ENCODE data around the gene TRNAU1AP. TPM values are rescaled to one million over a fixed set of nuclear protein-coding genes. Genes with fewer than 3 reads are reported as not detected.

TRNAU1AP gene
- total and polyA plus RNA-seq, 10 donors: 14.0 to 26.6 (median 24.0) TPM

- Histone ChIP-seq H3K36me3 (peaks cover 0 to 100% (median 81%) of the 10 kb centered on the region in 6 donors), H3K4me3 (no peak overlapping the region), H3K4me1 (no peaks in the 10 kb centered on the region), H3K27ac (no peak overlapping the region), H3K27me3 (replicated peaks in 1 of 7) (no peaks in the 10 kb centered on the region), H3K9me3 (no peaks in the 10 kb centered on the region)
- DNase-seq: no peak
- TF ChIP-seq POLR2A (IDR thresholded peaks at IDR 0.05) (no peak), CTCF (IDR thresholded peaks at IDR 0.05 in 8 of 11, conservative IDR thresholded peaks at IDR 0.05 in 3 of 11) (no peak), POLR2AphosphoS5 (IDR thresholded peaks at IDR 0.05) (no peak)
- WGBS, 5 donors: 90 to 96% (median 91%) methylated on average over 2 of the region's 2 CpGs
- intact Hi-C loops (cut with DNase I; ENCODE audit: low total_unique reads): no loop called here
These were observed 53.9 kb downstream of the TRNAU1AP start for GRCh38 chr1:28606771-28607170.

GRCh38 chr1:28613175-28613574 is 60.3 kb downstream of the TRNAU1AP start:
- intact Hi-C loops (cut with DNase I; ENCODE audit: low total_unique reads): no loop called here
- peak; percentile 19 for DNase-seq
- Histone ChIP-seq H3K4me1 (no peaks in the 10 kb centered on the region), H3K4me3 (no peak overlapping the region), H3K27me3 (replicated peaks in 1 of 7) (no peaks in the 10 kb centered on the region), H3K36me3 (peaks cover 5 to 100% (median 82%) of the 10 kb centered on the region in 6 donors), H3K9me3 (no peaks in the 10 kb centered on the region), H3K27ac (no peak overlapping the region)
- WGBS, 5 donors: 90 to 97% (median 94%) methylated on average over 5 of the region's 5 CpGs
- TF ChIP-seq POLR2A (IDR thresholded peaks at IDR 0.05) (no peak), POLR2AphosphoS5 (IDR thresholded peaks at IDR 0.05) (no peak), CTCF (IDR thresholded peaks at IDR 0.05 in 8 of 11, conservative IDR thresholded peaks at IDR 0.05 in 3 of 11) (no peak)

Small RNAs within 50 kb of the gene (small RNA-seq; reads per million reads assigned to genes)
- gene SNORA16A (0 reads per million in 4 donors), gene SNORA44 (0 reads per million in 4 donors), gene SNORA61 (0 reads per million in 4 donors), gene SNORA73A (0 reads per million in 4 donors), gene SNORA73B (7.9 to 35.7 (median 13.5) reads per million in 4 donors), gene SNORD99 (77,785 to 128,417 (median 87,117) reads per million in 4 donors)

Other genes starting within 250 kb of the TRNAU1AP start
- 10 to 100 TPM; 11.2 to 19.1 (median 14.9) TPM for gene MED18, start 224.0 kb upstream of the TRNAU1AP start, total RNA-seq
- gene MED18, start 224.0 kb upstream of the TRNAU1AP start, polyA plus RNA-seq: 10 to 100 TPM; 22.9 to 31.2 (median 24.4) TPM
- gene PHACTR4, start 183.3 kb upstream of the TRNAU1AP start, total RNA-seq: 10 to 100 TPM; 24.1 to 55.9 (median 32.9) TPM
- 10 to 100 TPM in 1 of 3 donors, 1 to 10 TPM in 2; 8.2 to 16.4 (median 8.9) TPM for gene PHACTR4, start 183.3 kb upstream of the TRNAU1AP start, polyA plus RNA-seq
- gene RCC1, start 47.0 kb upstream of the TRNAU1AP start, total RNA-seq: 10 to 100 TPM; 15.1 to 26.2 (median 22.4) TPM
- gene RCC1, start 47.0 kb upstream of the TRNAU1AP start, polyA plus RNA-seq: 10 to 100 TPM; 23.6 to 29.0 (median 28.9) TPM
- gene RAB42, start 39.2 kb downstream of the TRNAU1AP start, total RNA-seq: 10 to 100 TPM in 3 of 7 donors, 1 to 10 TPM in 4; 3.1 to 18.9 (median 9.1) TPM
- gene RAB42, start 39.2 kb downstream of the TRNAU1AP start, polyA plus RNA-seq: 1 to 10 TPM; 1.9 to 9.0 (median 8.0) TPM
- gene TAF12, start 90.0 kb downstream of the TRNAU1AP start, total RNA-seq: 10 to 100 TPM; 17.0 to 28.7 (median 18.9) TPM
- 10 to 100 TPM; 18.6 to 27.8 (median 21.7) TPM for gene TAF12, start 90.0 kb downstream of the TRNAU1AP start, polyA plus RNA-seq
- not detected for gene RNU11, start 95.5 kb downstream of the TRNAU1AP start, total RNA-seq
- not detected for gene RNU11, start 95.5 kb downstream of the TRNAU1AP start, polyA plus RNA-seq
- 10 to 100 TPM; 15.2 to 20.6 (median 17.3) TPM for gene GMEB1, start 115.7 kb downstream of the TRNAU1AP start, total RNA-seq
- gene GMEB1, start 115.7 kb downstream of the TRNAU1AP start, polyA plus RNA-seq: 1 to 10 TPM; 3.6 to 5.5 (median 3.6) TPM
- gene YTHDF2, start 183.9 kb downstream of the TRNAU1AP start, total RNA-seq: 10 to 100 TPM; 52.7 to 67.5 (median 58.0) TPM
- gene YTHDF2, start 183.9 kb downstream of the TRNAU1AP start, polyA plus RNA-seq: 10 to 100 TPM; 31.4 to 40.1 (median 31.6) TPM